HCT116 (cell line): Measurements from ENCODE around the gene SVIL. TPM values are rescaled to one million over a fixed set of nuclear protein-coding genes. Genes with fewer than 3 reads are reported as not detected.

Source experiments
- ATAC-seq: fragments of 200-7000 bp; cut with Tn5 transposase; 2 replicates; pipeline ENCODE4 v1.9.1; 2020; ENCODE audit warnings: mild to moderate bottlenecking, moderate library complexity
- BruUV-seq: library from RNA; stranded (reverse); fragments of 400-500 nt; replicated peaks from 2 replicates; lab custom pipeline; 2021; lab: Mats Ljungman, UMichigan
- CTCF ChIA-PET: fragments of 300-600 bp; sonication (Branson Sonifier 250); formaldehyde crosslinking; loops from one replicate; lab custom pipeline; 2021; ENCODE audit warnings: antibody characterized with exemption; lab: Charles Lee
- POLR2A ChIA-PET: fragments of 300-600, 350-600 bp; sonication (Branson Sonifier 250); formaldehyde crosslinking; loops from one replicate; lab custom pipeline; 2021; ENCODE audit warnings: antibody characterized with exemption; lab: Charles Lee
- RAD21 ChIA-PET, 2 experiments: fragments of 300-600 bp; sonication (Branson Sonifier 250); formaldehyde crosslinking; loops; one replicate each; lab custom pipeline; 2023; ENCODE audit warnings: low total read pairs in 2 of 2; ENCODE audit not compliant: uncharacterized antibody in 2 of 2, unreplicated experiment in 2 of 2, low non-redundant PET in 1 of 2; lab: Charles Lee
- DNase-seq: peaks from one replicate; pipeline ENCODE4 v3.0.0-alpha.2; 2010; ENCODE audit warnings: low read depth, low spot score
- H2AFZ ChIP-seq: fragments of 200-600 bp; shearing (Covaris generic), sonication (generic); 2 replicates; pipeline ENCODE4 v1.6.1; 2017; ENCODE audit warnings: low read depth, mixed run types, mixed read lengths, antibody characterized with exemption, low read length; ENCODE audit not compliant: poor library complexity, severe bottlenecking
- H3K27ac ChIP-seq: 2 replicates; pipeline ENCODE4 v1.5.1; 2012; ENCODE audit warnings: low read depth, low read length
- H3K27me3 ChIP-seq: fragments of 200-600 bp; sonication (generic); 2 replicates; pipeline ENCODE4 v1.6.1; 2016; ENCODE audit warnings: mixed run types, low read length, mixed read lengths; ENCODE audit not compliant: insufficient read depth
- H3K36me3 ChIP-seq, 2 experiments: fragments of 200-500 bp in 1 of 2; fragments of 200-600 bp in 1 of 2; sonication (Bioruptor generic) in 1 of 2; sonication (generic) in 1 of 2; 2 replicates each; pipeline versions ENCODE4 v1.5.1 to v1.6.1; 2014 to 2016; ENCODE audit warnings: low read length in 2 of 2, inconsistent platforms in 1 of 2, mixed read lengths in 1 of 2, mixed run types in 1 of 2; ENCODE audit not compliant: insufficient read depth in 2 of 2, control insufficient read depth in 1 of 2
- H3K4me1 ChIP-seq, 2 experiments: fragments of 200-600 bp in 1 of 2; sonication (generic) in 1 of 2; 2 replicates each; pipeline versions ENCODE4 v1.5.1 to v1.6.1; 2012 to 2017; ENCODE audit warnings: low read length in 2 of 2, inconsistent platforms in 1 of 2, mild to moderate bottlenecking in 1 of 2, mixed read lengths in 1 of 2, mixed run types in 1 of 2, moderate library complexity in 1 of 2; ENCODE audit not compliant: insufficient read depth in 2 of 2, control insufficient read depth in 1 of 2
- H3K4me2 ChIP-seq: fragments of 200-600 bp; sonication (generic); 2 replicates; pipeline ENCODE4 v1.6.1; 2017; ENCODE audit warnings: mixed run types, low read length, mixed read lengths
- H3K4me3 ChIP-seq, 2 experiments: fragments of 200-600 bp in 1 of 2; sonication (generic) in 1 of 2; replicated peaks in 1 of 2; 2 replicates each; pipeline ENCODE4 v1.5.1; 2011 to 2016; ENCODE audit warnings: low read length in 2 of 2, control low read depth in 1 of 2, low read depth in 1 of 2, mild to moderate bottlenecking in 1 of 2, mixed read lengths in 1 of 2, mixed run types in 1 of 2
- H3K79me2 ChIP-seq: fragments of 200-600 bp; sonication (generic); 2 replicates; pipeline ENCODE4 v1.6.1; 2017; ENCODE audit warnings: mild to moderate bottlenecking, mixed run types, low read length, moderate library complexity, mixed read lengths; ENCODE audit not compliant: insufficient read depth
- H3K9ac ChIP-seq: fragments of 200-600 bp; sonication (generic); 2 replicates; pipeline ENCODE4 v1.6.1; 2016; ENCODE audit warnings: low read length, mixed read lengths
- H3K9me2 ChIP-seq: fragments of 200-600 bp; sonication (generic), shearing (Covaris generic); 2 replicates; pipeline ENCODE4 v1.6.1; 2017; ENCODE audit warnings: mixed run types, mild to moderate bottlenecking, moderate library complexity; ENCODE audit not compliant: insufficient read depth
- H3K9me3 ChIP-seq, 2 experiments: fragments of 200-500 bp in 1 of 2; fragments of 200-600 bp in 1 of 2; sonication (Bioruptor generic) in 1 of 2; sonication (generic) in 1 of 2; 2 replicates each; pipeline ENCODE4 v1.6.1; 2014 to 2017; ENCODE audit warnings: low read length in 2 of 2, mixed read lengths in 2 of 2, inconsistent platforms in 1 of 2, low read depth in 1 of 2, mild to moderate bottlenecking in 1 of 2, mixed run types in 1 of 2, moderate library complexity in 1 of 2; ENCODE audit not compliant: control insufficient read depth in 1 of 2, insufficient read depth in 1 of 2
- H4K20me1 ChIP-seq: fragments of 200-600 bp; sonication (generic), shearing (Covaris generic); 2 replicates; pipeline ENCODE4 v1.6.1; 2017; ENCODE audit warnings: mixed run types, mild to moderate bottlenecking, moderate library complexity; ENCODE audit not compliant: insufficient read depth
- EGR1 ChIP-seq: IDR thresholded peaks from 2 replicates; pipeline ENCODE4 v1.6.1; 2012; ENCODE audit warnings: low read depth
- ELF1 ChIP-seq: IDR thresholded peaks from 2 replicates; pipeline ENCODE4 v1.6.1; 2012; ENCODE audit warnings: low read depth, borderline replicate concordance
- EZH2 ChIP-seq: fragments of 200-600 bp; sonication (generic); IDR thresholded peaks from 2 replicates; pipeline ENCODE4 v1.6.1; 2017; ENCODE audit warnings: antibody characterized with exemption, mixed run types
- EZH2phosphoT487 ChIP-seq: fragments of 200-600 bp; IDR thresholded peaks from 2 replicates; pipeline ENCODE4 v1.6.1; 2018; ENCODE audit warnings: antibody characterized with exemption, borderline replicate concordance
- FOSL1 ChIP-seq: IDR thresholded peaks from 2 replicates; pipeline ENCODE4 v1.6.1; 2012; ENCODE audit warnings: low read depth
- JUND ChIP-seq: IDR thresholded peaks from 2 replicates; pipeline ENCODE4 v1.6.1; 2012
- POLR2AphosphoS5 ChIP-seq: IDR thresholded peaks from 2 replicates; pipeline ENCODE4 v1.6.1; 2011; ENCODE audit warnings: mild to moderate bottlenecking, low read depth, low read length, moderate library complexity
- RAD21 ChIP-seq: IDR thresholded peaks from 2 replicates; pipeline ENCODE4 v1.6.1; 2012; ENCODE audit warnings: low read depth, mild to moderate bottlenecking
- REST ChIP-seq: IDR thresholded peaks from 2 replicates; pipeline ENCODE4 v1.6.1; 2012; ENCODE audit warnings: low read depth
- SIN3A ChIP-seq: IDR thresholded peaks from 2 replicates; pipeline ENCODE4 v1.6.1; 2012; ENCODE audit warnings: low read depth
- SP1 ChIP-seq: IDR thresholded peaks from 2 replicates; pipeline ENCODE4 v1.6.1; 2012; ENCODE audit warnings: low read depth
- SRF ChIP-seq: IDR thresholded peaks from 2 replicates; pipeline ENCODE4 v1.6.1; 2012; ENCODE audit warnings: low read depth
- TCF7L2 ChIP-seq: IDR thresholded peaks from 2 replicates; pipeline ENCODE4 v1.7.0; 2011; ENCODE audit warnings: borderline replicate concordance, inconsistent platforms; ENCODE audit not compliant: insufficient read depth, insufficient read length; ENCODE audit errors: extremely low read depth
- ZFX ChIP-seq: fragments of 450-650 bp; IDR thresholded peaks from 2 replicates; pipeline ENCODE4 v1.6.1; 2017
- ZNF274 ChIP-seq: fragments of 200-500 bp; sonication (Bioruptor generic); IDR thresholded peaks from 2 replicates; pipeline ENCODE4 v1.6.1; 2014; ENCODE audit warnings: mild to moderate bottlenecking, low read depth, low read length, inconsistent platforms
- intact Hi-C: fragments of 100-400 bp; cut with micrococcal nuclease; formaldehyde crosslinking; loops from 2 replicates; pipeline ENCODE4 v1.10.0; 2022
- total RNA-seq: library from RNA; stranded (reverse); gene quantifications from one replicate; pipeline ENCODE4 v1.2.1, GENCODE V29; 2021; ENCODE audit not compliant: unreplicated experiment
- TF ChIP-seq, protein P1 (sequence below): IDR thresholded peaks from 2 replicates; pipeline ENCODE4 v1.6.1; 2011; ENCODE audit warnings: mild to moderate bottlenecking, low read length, moderate library complexity; ENCODE audit not compliant: insufficient replicate concordance; ENCODE audit errors: extremely low read depth
- TF ChIP-seq, protein P2 (sequence below), 3 experiments: fragments of 200-600 bp in 1 of 3; sonication (generic) in 1 of 3; IDR thresholded peaks in 2 of 3; conservative IDR thresholded peaks in 1 of 3; 2 replicates each; pipeline ENCODE4 v1.5.1; 2012 to 2017; ENCODE audit warnings: low read depth in 2 of 3, low read length in 2 of 3, antibody characterized with exemption in 1 of 3, borderline replicate concordance in 1 of 3, control low read depth in 1 of 3, mild to moderate bottlenecking in 1 of 3, mixed read lengths in 1 of 3, mixed run types in 1 of 3, moderate library complexity in 1 of 3; ENCODE audit not compliant: insufficient read depth in 1 of 3
- TF ChIP-seq, protein P3 (sequence below): IDR thresholded peaks from 2 replicates; pipeline ENCODE4 v1.6.1; 2012

Gene SVIL
- total RNA-seq, 1 experiment from 2014 or later, result 27.0 TPM

GRCh38 chr10:29591651-29591968 lies 43.2 kb downstream of the SVIL start:
- Histone ChIP-seq H3K4me3 (no peak overlapping the region), H3K4me1 (peaks cover 9 to 11% of the 10 kb centered on the region in 2 experiments; a peak in 3 of 4 replicates), H3K9me2 (no peaks in the 10 kb centered on the region), H3K9ac (no peak overlapping the region), H3K4me2 (no peak overlapping the region), H2AFZ (no peak overlapping the region), H3K9me3 (no peaks in the 10 kb centered on the region), H4K20me1 (no peaks in the 10 kb centered on the region), H3K79me2 (0 out of 2 replicates have a peak, but pooled peaks cover under 1% of the 10 kb centered on the region), H3K27me3 (no peaks in the 10 kb centered on the region), H3K27ac (no peak overlapping the region), H3K36me3 (no peaks in the 10 kb centered on the region)
- ChIA-PET CTCF (interaction anchor here (0.7 to 1.2 kb wide), 4 partner anchors 21 to 163 kb away, joined by 3 to 5 read pairs (median 3); no protein-coding TSS in a partner anchor), RAD21 (no interaction called here), POLR2A (no interaction called here)
- ATAC-seq (no peak), DNase-seq (no peak)
- TF ChIP-seq ZNF274, result no peak
- TF ChIP-seq ELF1, result no peak
- no peak for TF ChIP-seq SP1
- TF ChIP-seq TCF7L2, result no peak
- TF ChIP-seq REST, result no peak
- TF ChIP-seq EGR1, result no peak
- TF ChIP-seq, protein P1, sequence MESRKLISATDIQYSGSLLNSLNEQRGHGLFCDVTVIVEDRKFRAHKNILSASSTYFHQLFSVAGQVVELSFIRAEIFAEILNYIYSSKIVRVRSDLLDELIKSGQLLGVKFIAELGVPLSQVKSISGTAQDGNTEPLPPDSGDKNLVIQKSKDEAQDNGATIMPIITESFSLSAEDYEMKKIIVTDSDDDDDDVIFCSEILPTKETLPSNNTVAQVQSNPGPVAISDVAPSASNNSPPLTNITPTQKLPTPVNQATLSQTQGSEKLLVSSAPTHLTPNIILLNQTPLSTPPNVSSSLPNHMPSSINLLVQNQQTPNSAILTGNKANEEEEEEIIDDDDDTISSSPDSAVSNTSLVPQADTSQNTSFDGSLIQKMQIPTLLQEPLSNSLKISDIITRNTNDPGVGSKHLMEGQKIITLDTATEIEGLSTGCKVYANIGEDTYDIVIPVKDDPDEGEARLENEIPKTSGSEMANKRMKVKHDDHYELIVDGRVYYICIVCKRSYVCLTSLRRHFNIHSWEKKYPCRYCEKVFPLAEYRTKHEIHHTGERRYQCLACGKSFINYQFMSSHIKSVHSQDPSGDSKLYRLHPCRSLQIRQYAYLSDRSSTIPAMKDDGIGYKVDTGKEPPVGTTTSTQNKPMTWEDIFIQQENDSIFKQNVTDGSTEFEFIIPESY, result no peak
- no peak for TF ChIP-seq ZFX
- no peak for TF ChIP-seq POLR2AphosphoS5
- TF ChIP-seq SRF, result no peak
- TF ChIP-seq, protein P2, sequence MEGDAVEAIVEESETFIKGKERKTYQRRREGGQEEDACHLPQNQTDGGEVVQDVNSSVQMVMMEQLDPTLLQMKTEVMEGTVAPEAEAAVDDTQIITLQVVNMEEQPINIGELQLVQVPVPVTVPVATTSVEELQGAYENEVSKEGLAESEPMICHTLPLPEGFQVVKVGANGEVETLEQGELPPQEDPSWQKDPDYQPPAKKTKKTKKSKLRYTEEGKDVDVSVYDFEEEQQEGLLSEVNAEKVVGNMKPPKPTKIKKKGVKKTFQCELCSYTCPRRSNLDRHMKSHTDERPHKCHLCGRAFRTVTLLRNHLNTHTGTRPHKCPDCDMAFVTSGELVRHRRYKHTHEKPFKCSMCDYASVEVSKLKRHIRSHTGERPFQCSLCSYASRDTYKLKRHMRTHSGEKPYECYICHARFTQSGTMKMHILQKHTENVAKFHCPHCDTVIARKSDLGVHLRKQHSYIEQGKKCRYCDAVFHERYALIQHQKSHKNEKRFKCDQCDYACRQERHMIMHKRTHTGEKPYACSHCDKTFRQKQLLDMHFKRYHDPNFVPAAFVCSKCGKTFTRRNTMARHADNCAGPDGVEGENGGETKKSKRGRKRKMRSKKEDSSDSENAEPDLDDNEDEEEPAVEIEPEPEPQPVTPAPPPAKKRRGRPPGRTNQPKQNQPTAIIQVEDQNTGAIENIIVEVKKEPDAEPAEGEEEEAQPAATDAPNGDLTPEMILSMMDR (IDR thresholded peaks at IDR 0.05 in 2 of 3, conservative IDR thresholded peaks at IDR 0.05 in 1 of 3; ENCODE audit: borderline replicate concordance in 1 of 3, insufficient read depth in 1 of 3, low read depth in 2 of 3, low read length in 2 of 3), result no peak
- TF ChIP-seq, protein P3, sequence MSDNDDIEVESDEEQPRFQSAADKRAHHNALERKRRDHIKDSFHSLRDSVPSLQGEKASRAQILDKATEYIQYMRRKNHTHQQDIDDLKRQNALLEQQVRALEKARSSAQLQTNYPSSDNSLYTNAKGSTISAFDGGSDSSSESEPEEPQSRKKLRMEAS, result no peak
- no peak for TF ChIP-seq JUND
- TF ChIP-seq EZH2phosphoT487, result no peak
- no peak for TF ChIP-seq RAD21
- TF ChIP-seq EZH2, result no peak
- TF ChIP-seq SIN3A, result no peak
- TF ChIP-seq FOSL1, result no peak
- no TSS peak for BruUV-seq
- intact Hi-C loops, result loop anchor here (2.0 to 5.0 kb wide), 2 partner anchors 145 to 271 kb away; no protein-coding TSS in a partner anchor
